ENCODE measurements around the gene LYZL6. TPM values are rescaled to one million over a fixed set of nuclear protein-coding genes. Genes with fewer than 3 reads are reported as not detected.

LYZL6 gene
- total and polyA plus RNA-seq, 2 experiments from 2014 or later: not detected

GRCh38 chr17:35932586-35932985 is 10.9 kb downstream of the LYZL6 start:
- H3K4me1 ChIP-seq (ENCODE audit: insufficient read depth): no peaks in the 10 kb centered on the region
- H3K4me3 ChIP-seq: no peak overlapping the region
- H2AFZ ChIP-seq: no peak overlapping the region
- no peaks in the 10 kb centered on the region for H3K27me3 ChIP-seq
- no peak for DNase-seq (ENCODE audit: low spot score)
- TF ChIP-seq EZH2 (IDR thresholded peaks at IDR 0.05; ENCODE audit: borderline replicate concordance): no peak
- no peak for TF ChIP-seq EZH2phosphoT487 (IDR thresholded peaks at IDR 0.05; ENCODE audit: low read depth, severe bottlenecking, unreplicated experiment)
- TF ChIP-seq CTCF (IDR thresholded peaks at IDR 0.05; ENCODE audit: poor library complexity): no peak
- H3K79me2 ChIP-seq: no peaks in the 10 kb centered on the region
- H3K27ac ChIP-seq: no peak overlapping the region
- H3K9me3 ChIP-seq (ENCODE audit: low read depth): no peaks in the 10 kb centered on the region
- no peaks in the 10 kb centered on the region for H4K20me1 ChIP-seq (ENCODE audit: insufficient read depth, poor library complexity, severe bottlenecking)
- H3K9me2 ChIP-seq (replicated peaks; ENCODE audit: insufficient read depth): no peaks in the 10 kb centered on the region
- H3K4me2 ChIP-seq: no peak overlapping the region
- H3K36me3 ChIP-seq (replicated peaks; ENCODE audit: insufficient read depth, low read depth): no peaks in the 10 kb centered on the region

- H3K9me3 ChIP-seq (ENCODE audit: low read depth): no peaks in the 10 kb centered on the region
- H4K20me1 ChIP-seq (ENCODE audit: insufficient read depth, poor library complexity, severe bottlenecking): no peaks in the 10 kb centered on the region
- TF ChIP-seq EZH2 (IDR thresholded peaks at IDR 0.05; ENCODE audit: borderline replicate concordance) (no peak), CTCF (IDR thresholded peaks at IDR 0.05; ENCODE audit: poor library complexity) (no peak), EZH2phosphoT487 (IDR thresholded peaks at IDR 0.05; ENCODE audit: low read depth, severe bottlenecking, unreplicated experiment) (no peak)
- no peaks in the 10 kb centered on the region for H3K4me1 ChIP-seq (ENCODE audit: insufficient read depth)
- H3K27ac ChIP-seq: no peak overlapping the region
- H2AFZ ChIP-seq: no peak overlapping the region
- 94% methylated on average over 6 of the region's 6 CpGs for WGBS (ENCODE audit: low lambda C conversion rate, missing lambda C conversion rate)
- no peak for DNase-seq (ENCODE audit: low spot score)
- H3K4me2 ChIP-seq: no peak overlapping the region
- H3K9me2 ChIP-seq (replicated peaks; ENCODE audit: insufficient read depth): no peaks in the 10 kb centered on the region
- no peaks in the 10 kb centered on the region for H3K36me3 ChIP-seq (replicated peaks; ENCODE audit: insufficient read depth, low read depth)
- H3K4me3 ChIP-seq: no peak overlapping the region
- H3K79me2 ChIP-seq: no peaks in the 10 kb centered on the region
- no peaks in the 10 kb centered on the region for H3K27me3 ChIP-seq
Measured at GRCh38 chr17:35931794-35932425, 11.6 kb downstream of the LYZL6 start.

GRCh38 chr17:35930211-35931065 is 13.1 kb downstream of the LYZL6 start, which contains the start of gene RDM1:
RDM1 (minus strand) TSS chr17:35930773; CDS start chr17:35930727, 46 bp downstream.
- 6% methylated on average over 35 of the region's 35 CpGs for WGBS (ENCODE audit: low lambda C conversion rate, missing lambda C conversion rate)
- peak within 1 kb of the TSS; percentile 97 for H2AFZ ChIP-seq

More at GRCh38 chr17:35930211-35931065, 13.1 kb downstream of the LYZL6 start, which contains the start of gene RDM1:
- H4K20me1 ChIP-seq (ENCODE audit: insufficient read depth, poor library complexity, severe bottlenecking): no peaks in the 10 kb centered on the region
- H3K36me3 ChIP-seq (replicated peaks; ENCODE audit: insufficient read depth, low read depth): no peaks in the 10 kb centered on the region
- peak; percentile 85 for DNase-seq (ENCODE audit: low spot score)
- H3K4me2 ChIP-seq: peak within 1 kb of the TSS; percentile 88
- no peak for TF ChIP-seq EZH2 (IDR thresholded peaks at IDR 0.05; ENCODE audit: borderline replicate concordance)
- TF ChIP-seq EZH2phosphoT487 (IDR thresholded peaks at IDR 0.05; ENCODE audit: low read depth, severe bottlenecking, unreplicated experiment): no peak
- TF ChIP-seq CTCF (IDR thresholded peaks at IDR 0.05; ENCODE audit: poor library complexity): no peak
- no peaks in the 10 kb centered on the region for H3K4me1 ChIP-seq (ENCODE audit: insufficient read depth)
- no peaks in the 10 kb centered on the region for H3K79me2 ChIP-seq
- H3K27me3 ChIP-seq: no peaks in the 10 kb centered on the region
- no peaks in the 10 kb centered on the region for H3K9me2 ChIP-seq (replicated peaks; ENCODE audit: insufficient read depth)
- no peaks in the 10 kb centered on the region for H3K9me3 ChIP-seq (ENCODE audit: low read depth)
- no peak within 1 kb of the TSS for H3K27ac ChIP-seq
- H3K4me3 ChIP-seq: peak within 1 kb of the TSS; percentile 28

Data from hepatocyte (in vitro differentiated cells).